Fibroblast of lung (primary cell): Measurements from ENCODE around the gene COL8A1. TPM values are rescaled to one million over a fixed set of nuclear protein-coding genes. Genes with fewer than 3 reads are reported as not detected.

Source experiments
- DNase-seq, 2 donors: peaks; one replicate each; pipeline versions ENCODE4 v3.0.0 to v3.0.0-alpha.2; 2010; ENCODE audit warnings: low read depth in 2 of 2
- H2AFZ ChIP-seq: 2 replicates; pipeline ENCODE4 v1.5.1; 2012; ENCODE audit warnings: low read length, control low read depth, inconsistent platforms
- H3K27ac ChIP-seq: 2 replicates; pipeline ENCODE4 v1.5.1; 2011; ENCODE audit warnings: low read length, control low read depth; ENCODE audit not compliant: insufficient read depth
- H3K27me3 ChIP-seq: 2 replicates; pipeline ENCODE4 v1.5.1; 2011; ENCODE audit warnings: mild to moderate bottlenecking, low read length; ENCODE audit not compliant: control insufficient read depth, insufficient read depth
- H3K36me3 ChIP-seq: 2 replicates; pipeline ENCODE4 v1.5.1; 2011; ENCODE audit warnings: low read length; ENCODE audit not compliant: control insufficient read depth, insufficient read depth
- H3K4me1 ChIP-seq: 2 replicates; pipeline ENCODE4 v1.5.1; 2011; ENCODE audit warnings: low read length; ENCODE audit not compliant: control insufficient read depth, insufficient read depth; ENCODE audit errors: extremely low read depth
- H3K4me2 ChIP-seq: 2 replicates; pipeline ENCODE4 v1.5.1; 2011; ENCODE audit warnings: low read length, control low read depth; ENCODE audit not compliant: insufficient read depth; ENCODE audit errors: extremely low read depth
- H3K4me3 ChIP-seq, 4 experiments: fragments of 200-600 bp in 1 of 4; sonication (generic) in 1 of 4; replicated peaks in 1 of 4; 2 replicates each; pipeline ENCODE4 v1.5.1; 2011 to 2016; ENCODE audit warnings: low read length in 4 of 4, low read depth in 3 of 4, mild to moderate bottlenecking in 3 of 4, control low read depth in 2 of 4, inconsistent platforms in 1 of 4, mixed read lengths in 1 of 4; ENCODE audit not compliant: insufficient read depth in 1 of 4; ENCODE audit errors: control extremely low read depth in 1 of 4
- H3K79me2 ChIP-seq: 2 replicates; pipeline ENCODE4 v1.5.1; 2012; ENCODE audit warnings: mild to moderate bottlenecking, low read length, inconsistent platforms; ENCODE audit not compliant: control insufficient read depth, insufficient read depth
- H3K9ac ChIP-seq: 2 replicates; pipeline ENCODE4 v1.5.1; 2011; ENCODE audit warnings: mild to moderate bottlenecking, low read length, control low read depth; ENCODE audit not compliant: insufficient read depth
- H3K9me3 ChIP-seq: 2 replicates; pipeline ENCODE4 v1.5.1; 2012; ENCODE audit warnings: low read depth, low read length; ENCODE audit not compliant: control insufficient read depth, insufficient read depth
- H4K20me1 ChIP-seq: 2 replicates; pipeline ENCODE4 v1.5.1; 2011; ENCODE audit warnings: low read length; ENCODE audit not compliant: control insufficient read depth, insufficient read depth; ENCODE audit errors: extremely low read depth
- EZH2 ChIP-seq: IDR thresholded peaks from 2 replicates; pipeline ENCODE4 v1.5.1; 2012; ENCODE audit warnings: low read length, control low read depth, mild to moderate bottlenecking; ENCODE audit errors: missing control alignments
- polyA plus RNA-seq, 2 donors: library from polyadenylated mRNA; depleted of rRNA in 1 of 2; stranded (reverse) in 1 of 2; unstranded in 1 of 2; fragments of >200 nt; gene quantifications; 2 replicates each; pipeline ENCODE4 v1.2.1, GENCODE V29; 2011 to 2012; ENCODE audit warnings: missing spikeins in 1 of 2
- total RNA-seq: library from RNA; depleted of rRNA; stranded (reverse); fragments of >200 nt; gene quantifications from 2 replicates; pipeline ENCODE4 v1.2.1, GENCODE V29; 2014
- TF ChIP-seq, protein P1 (sequence below), 2 donors: IDR thresholded peaks in 1 of 2; conservative IDR thresholded peaks in 1 of 2; 1 replicate in 1 of 2; 2 replicates in 1 of 2; pipeline ENCODE4 v1.5.1; 2011 to 2012; ENCODE audit warnings: low read length in 2 of 2, control low read depth in 1 of 2, inconsistent platforms in 1 of 2, low read depth in 1 of 2, mild to moderate bottlenecking in 1 of 2

COL8A1 gene
- total and polyA plus RNA-seq, 2 donors (not counting 1 experiment from before 2014, with no cell fraction given), result 85.4 to 215 TPM

DNA sequence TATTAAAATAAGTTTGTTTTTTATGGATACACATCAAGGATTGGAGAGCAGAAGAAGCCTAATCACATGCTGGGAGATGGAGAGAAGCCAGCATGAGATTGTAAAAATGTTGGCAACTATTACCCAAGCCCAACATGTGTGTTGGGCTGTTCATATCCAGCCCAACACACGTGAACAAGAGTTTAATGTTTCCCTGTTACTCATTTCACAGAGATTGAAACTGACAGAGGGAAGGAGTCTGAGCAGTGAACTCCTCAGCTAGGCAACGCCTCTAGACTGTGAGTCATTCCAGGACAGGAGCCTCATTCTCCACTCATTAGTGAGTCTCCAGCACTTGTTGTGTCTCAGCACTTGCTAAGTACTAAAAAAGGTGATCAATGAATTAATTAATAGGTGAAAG is 136.1 kb downstream of the COL8A1 start:
- Histone ChIP-seq H3K9me3 (no peaks in the 10 kb centered on the region), H3K4me1 (peaks cover 2% of the 10 kb centered on the region), H3K27ac (no peak overlapping the region), H2AFZ (no peak overlapping the region), H4K20me1 (no peaks in the 10 kb centered on the region), H3K27me3 (no peaks in the 10 kb centered on the region), H3K4me3 (no peak overlapping the region), H3K79me2 (no peaks in the 10 kb centered on the region), H3K4me2 (peak overlapping the region; percentile 13), H3K36me3 (no peaks in the 10 kb centered on the region), H3K9ac (no peak overlapping the region)
- peak; percentile 66 to 90 for DNase-seq
- TF ChIP-seq EZH2, result no peak

- peaks cover 4% of the 10 kb centered on the region for H3K4me1 ChIP-seq
- no peak overlapping the region for H3K27ac ChIP-seq
- TF ChIP-seq, protein P1, sequence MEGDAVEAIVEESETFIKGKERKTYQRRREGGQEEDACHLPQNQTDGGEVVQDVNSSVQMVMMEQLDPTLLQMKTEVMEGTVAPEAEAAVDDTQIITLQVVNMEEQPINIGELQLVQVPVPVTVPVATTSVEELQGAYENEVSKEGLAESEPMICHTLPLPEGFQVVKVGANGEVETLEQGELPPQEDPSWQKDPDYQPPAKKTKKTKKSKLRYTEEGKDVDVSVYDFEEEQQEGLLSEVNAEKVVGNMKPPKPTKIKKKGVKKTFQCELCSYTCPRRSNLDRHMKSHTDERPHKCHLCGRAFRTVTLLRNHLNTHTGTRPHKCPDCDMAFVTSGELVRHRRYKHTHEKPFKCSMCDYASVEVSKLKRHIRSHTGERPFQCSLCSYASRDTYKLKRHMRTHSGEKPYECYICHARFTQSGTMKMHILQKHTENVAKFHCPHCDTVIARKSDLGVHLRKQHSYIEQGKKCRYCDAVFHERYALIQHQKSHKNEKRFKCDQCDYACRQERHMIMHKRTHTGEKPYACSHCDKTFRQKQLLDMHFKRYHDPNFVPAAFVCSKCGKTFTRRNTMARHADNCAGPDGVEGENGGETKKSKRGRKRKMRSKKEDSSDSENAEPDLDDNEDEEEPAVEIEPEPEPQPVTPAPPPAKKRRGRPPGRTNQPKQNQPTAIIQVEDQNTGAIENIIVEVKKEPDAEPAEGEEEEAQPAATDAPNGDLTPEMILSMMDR (conservative IDR thresholded peaks at IDR 0.05 in 1 of 2, IDR thresholded peaks at IDR 0.05 in 1 of 2; ENCODE audit: low read depth in 1 of 2, low read length in 2 of 2), result no peak
- no peak for TF ChIP-seq EZH2
These were observed 138.3 kb downstream of the COL8A1 start for GRCh38 chr3:99776516-99777209.

DNA sequence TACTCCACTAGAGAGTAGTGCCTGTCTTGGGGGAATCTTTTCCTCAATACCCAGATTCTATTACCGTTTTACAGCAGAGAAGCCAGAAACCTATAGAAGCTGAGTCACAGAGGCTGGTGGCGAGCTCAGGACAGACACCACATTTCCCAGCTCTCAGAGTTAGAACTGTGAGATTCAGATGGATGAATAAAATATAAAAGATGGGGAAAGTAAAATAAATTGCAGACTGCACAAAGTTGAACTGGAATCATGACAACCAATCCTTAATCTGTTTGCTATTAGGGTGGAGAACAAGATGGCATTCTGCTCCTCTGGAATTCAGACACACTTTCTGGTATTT is 138.8 kb downstream of the COL8A1 start:
- no peak for DNase-seq
- no peak overlapping the region for H2AFZ ChIP-seq
- peaks cover 9% of the 10 kb centered on the region for H3K4me1 ChIP-seq
- H3K36me3 ChIP-seq, result no peaks in the 10 kb centered on the region
- H3K9me3 ChIP-seq, result no peaks in the 10 kb centered on the region
- no peaks in the 10 kb centered on the region for H3K27me3 ChIP-seq
- H3K79me2 ChIP-seq, result no peaks in the 10 kb centered on the region
- no peak overlapping the region for H3K4me3 ChIP-seq
- H3K4me2 ChIP-seq, result no peak overlapping the region
- H3K9ac ChIP-seq, result no peak overlapping the region
- TF ChIP-seq EZH2, result no peak
- TF ChIP-seq, protein P1 (conservative IDR thresholded peaks at IDR 0.05 in 1 of 2, IDR thresholded peaks at IDR 0.05 in 1 of 2; ENCODE audit: low read depth in 1 of 2, low read length in 2 of 2), result no peak
- H4K20me1 ChIP-seq, result no peaks in the 10 kb centered on the region
- no peak overlapping the region for H3K27ac ChIP-seq

More at GRCh38 chr3:99776516-99777209, 138.3 kb downstream of the COL8A1 start:
- Histone ChIP-seq H3K4me2 (no peak overlapping the region), H3K4me3 (no peak overlapping the region), H3K9ac (no peak overlapping the region), H3K79me2 (no peaks in the 10 kb centered on the region), H3K9me3 (no peaks in the 10 kb centered on the region), H4K20me1 (no peaks in the 10 kb centered on the region), H3K36me3 (no peaks in the 10 kb centered on the region), H3K27me3 (no peaks in the 10 kb centered on the region), H2AFZ (no peak overlapping the region)
- peak; percentile 44 to 76 for DNase-seq
